KMS-11 (cell line): ENCODE measurements around the gene HIPK4.

Experiments used
- H2AFZ ChIP-seq: fragments of 200-600 bp; sonication (generic); 2 replicates; pipeline ENCODE4 v1.6.1; 2016; ENCODE audit warnings: antibody characterized with exemption, mixed run types, low read depth
- H3K27ac ChIP-seq: fragments of 200-600 bp; sonication (generic); 2 replicates; pipeline ENCODE4 v1.6.1; 2016; ENCODE audit warnings: mild to moderate bottlenecking, mixed run types
- H3K27me3 ChIP-seq: fragments of 200-600 bp; sonication (generic); 2 replicates; pipeline ENCODE4 v1.6.1; 2017; ENCODE audit warnings: mild to moderate bottlenecking, low read depth, mixed run types, moderate library complexity; ENCODE audit not compliant: insufficient read depth
- H3K36me3 ChIP-seq: fragments of 200-600 bp; sonication (generic); 2 replicates; pipeline ENCODE4 v1.6.1; 2017; ENCODE audit warnings: mild to moderate bottlenecking, mixed run types; ENCODE audit not compliant: insufficient read depth
- H3K4me1 ChIP-seq: fragments of 200-600 bp; sonication (generic); 2 replicates; pipeline ENCODE4 v1.6.1; 2016; ENCODE audit warnings: mild to moderate bottlenecking, low read depth, mixed run types; ENCODE audit not compliant: poor library complexity, severe bottlenecking
- H3K4me2 ChIP-seq: fragments of 200-600 bp; sonication (generic); 2 replicates; pipeline ENCODE4 v1.7.0; 2016; ENCODE audit warnings: mild to moderate bottlenecking, mixed run types
- H3K4me3 ChIP-seq: fragments of 200-600 bp; sonication (generic); IDR thresholded peaks from 2 replicates; pipeline ENCODE4 v1.6.1; 2017; ENCODE audit warnings: low read depth, low read length, mixed read lengths; ENCODE audit not compliant: insufficient read depth
- H3K79me2 ChIP-seq: fragments of 200-600 bp; sonication (generic); 2 replicates; pipeline ENCODE4 v1.6.1; 2016; ENCODE audit warnings: low read depth, mixed run types; ENCODE audit not compliant: insufficient read depth
- H3K9ac ChIP-seq: fragments of 200-600 bp; sonication (generic); 2 replicates; pipeline ENCODE4 v1.6.1; 2016; ENCODE audit warnings: mild to moderate bottlenecking, mixed run types
- H4K20me1 ChIP-seq: fragments of 200-600 bp; sonication (generic); 2 replicates; pipeline ENCODE4 v1.6.1; 2016; ENCODE audit warnings: mild to moderate bottlenecking, mixed run types; ENCODE audit not compliant: insufficient read depth
- TF ChIP-seq, protein P1 (sequence below): fragments of 200-600 bp; sonication (generic); conservative IDR thresholded peaks from 2 replicates; pipeline ENCODE4 v1.6.1; 2017; ENCODE audit warnings: low read depth, mild to moderate bottlenecking, antibody characterized with exemption, low read length, moderate library complexity, mixed read lengths

The HIPK4 gene

DNA sequence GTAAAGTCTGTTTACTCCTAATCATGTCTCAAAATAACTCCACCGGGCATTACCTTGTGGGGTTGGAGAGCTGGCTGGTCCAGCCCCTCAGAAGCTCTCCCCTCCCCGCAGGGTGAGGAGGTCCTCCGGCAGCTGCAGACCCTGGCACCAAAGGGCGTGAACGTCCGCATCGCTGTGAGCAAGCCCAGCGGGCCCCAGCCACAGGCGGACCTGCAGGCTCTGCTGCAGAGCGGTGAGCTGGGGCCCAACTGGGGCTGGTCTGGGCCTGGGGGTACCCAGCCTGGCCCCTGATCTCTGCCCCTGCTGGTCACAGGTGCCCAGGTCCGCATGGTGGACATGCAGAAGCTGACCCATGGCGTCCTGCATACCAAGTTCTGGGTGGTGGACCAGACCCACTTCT, 20.2 kb downstream of the HIPK4 start:
- Histone ChIP-seq H3K4me3 (no peak overlapping the region), H3K36me3 (no peaks in the 10 kb centered on the region), H3K4me1 (no peaks in the 10 kb centered on the region), H2AFZ (no peak overlapping the region), H3K27me3 (no peaks in the 10 kb centered on the region), H3K9ac (no peak overlapping the region), H3K79me2 (no peaks in the 10 kb centered on the region), H4K20me1 (no peaks in the 10 kb centered on the region), H3K4me2 (no peak overlapping the region), H3K27ac (no peak overlapping the region)
- TF ChIP-seq, protein P1, sequence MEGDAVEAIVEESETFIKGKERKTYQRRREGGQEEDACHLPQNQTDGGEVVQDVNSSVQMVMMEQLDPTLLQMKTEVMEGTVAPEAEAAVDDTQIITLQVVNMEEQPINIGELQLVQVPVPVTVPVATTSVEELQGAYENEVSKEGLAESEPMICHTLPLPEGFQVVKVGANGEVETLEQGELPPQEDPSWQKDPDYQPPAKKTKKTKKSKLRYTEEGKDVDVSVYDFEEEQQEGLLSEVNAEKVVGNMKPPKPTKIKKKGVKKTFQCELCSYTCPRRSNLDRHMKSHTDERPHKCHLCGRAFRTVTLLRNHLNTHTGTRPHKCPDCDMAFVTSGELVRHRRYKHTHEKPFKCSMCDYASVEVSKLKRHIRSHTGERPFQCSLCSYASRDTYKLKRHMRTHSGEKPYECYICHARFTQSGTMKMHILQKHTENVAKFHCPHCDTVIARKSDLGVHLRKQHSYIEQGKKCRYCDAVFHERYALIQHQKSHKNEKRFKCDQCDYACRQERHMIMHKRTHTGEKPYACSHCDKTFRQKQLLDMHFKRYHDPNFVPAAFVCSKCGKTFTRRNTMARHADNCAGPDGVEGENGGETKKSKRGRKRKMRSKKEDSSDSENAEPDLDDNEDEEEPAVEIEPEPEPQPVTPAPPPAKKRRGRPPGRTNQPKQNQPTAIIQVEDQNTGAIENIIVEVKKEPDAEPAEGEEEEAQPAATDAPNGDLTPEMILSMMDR: no peak

DNA sequence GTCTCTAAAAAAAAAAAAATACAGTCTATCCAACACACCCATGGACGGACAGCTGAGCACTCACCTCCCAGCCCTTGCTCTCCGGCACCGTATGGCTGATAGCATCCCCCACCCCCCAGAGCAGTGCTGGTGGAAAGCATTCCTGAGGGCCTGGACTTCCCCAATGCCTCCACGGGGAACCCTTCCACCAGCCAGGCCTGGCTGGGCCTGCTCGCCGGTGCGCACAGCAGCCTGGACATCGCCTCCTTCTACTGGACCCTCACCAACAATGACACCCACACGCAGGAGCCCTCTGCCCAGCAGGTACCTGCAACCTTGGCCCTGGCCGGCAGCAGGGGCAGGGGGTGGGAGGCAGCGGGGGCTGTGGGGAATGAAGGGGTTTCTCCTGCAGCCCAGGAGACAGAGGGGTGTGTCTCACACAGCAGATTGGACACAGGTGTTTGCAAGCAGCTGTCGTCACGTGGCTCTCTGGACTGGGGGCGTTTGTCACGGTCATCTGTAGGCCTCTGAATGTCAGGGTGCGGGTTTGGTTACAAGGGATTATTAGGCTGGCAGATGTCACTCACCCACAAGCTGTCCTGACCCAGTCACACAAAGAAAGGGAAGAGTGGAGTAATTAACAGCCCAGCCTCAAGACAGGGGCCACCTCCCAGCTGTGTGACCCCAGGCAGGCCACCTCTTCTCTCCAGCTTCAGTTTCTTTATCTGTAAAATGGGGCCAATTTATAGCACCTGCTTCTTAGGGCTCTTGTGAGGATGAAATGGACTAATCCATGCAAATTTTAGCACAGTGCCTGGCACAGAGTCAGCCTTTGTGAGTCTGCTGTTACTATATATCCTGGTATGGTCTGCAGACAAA, 22.2 kb downstream of the HIPK4 start:
- TF ChIP-seq, protein P1: no peak
- no peak overlapping the region for H3K9ac ChIP-seq
- H3K36me3 ChIP-seq: no peaks in the 10 kb centered on the region
- no peak overlapping the region for H2AFZ ChIP-seq
- no peak overlapping the region for H3K4me2 ChIP-seq
- H3K27ac ChIP-seq: no peak overlapping the region
- no peaks in the 10 kb centered on the region for H3K79me2 ChIP-seq
- H3K4me1 ChIP-seq: peaks cover 6% of the 10 kb centered on the region
- H4K20me1 ChIP-seq: no peaks in the 10 kb centered on the region
- H3K27me3 ChIP-seq: no peaks in the 10 kb centered on the region
- H3K4me3 ChIP-seq: no peak overlapping the region

DNA sequence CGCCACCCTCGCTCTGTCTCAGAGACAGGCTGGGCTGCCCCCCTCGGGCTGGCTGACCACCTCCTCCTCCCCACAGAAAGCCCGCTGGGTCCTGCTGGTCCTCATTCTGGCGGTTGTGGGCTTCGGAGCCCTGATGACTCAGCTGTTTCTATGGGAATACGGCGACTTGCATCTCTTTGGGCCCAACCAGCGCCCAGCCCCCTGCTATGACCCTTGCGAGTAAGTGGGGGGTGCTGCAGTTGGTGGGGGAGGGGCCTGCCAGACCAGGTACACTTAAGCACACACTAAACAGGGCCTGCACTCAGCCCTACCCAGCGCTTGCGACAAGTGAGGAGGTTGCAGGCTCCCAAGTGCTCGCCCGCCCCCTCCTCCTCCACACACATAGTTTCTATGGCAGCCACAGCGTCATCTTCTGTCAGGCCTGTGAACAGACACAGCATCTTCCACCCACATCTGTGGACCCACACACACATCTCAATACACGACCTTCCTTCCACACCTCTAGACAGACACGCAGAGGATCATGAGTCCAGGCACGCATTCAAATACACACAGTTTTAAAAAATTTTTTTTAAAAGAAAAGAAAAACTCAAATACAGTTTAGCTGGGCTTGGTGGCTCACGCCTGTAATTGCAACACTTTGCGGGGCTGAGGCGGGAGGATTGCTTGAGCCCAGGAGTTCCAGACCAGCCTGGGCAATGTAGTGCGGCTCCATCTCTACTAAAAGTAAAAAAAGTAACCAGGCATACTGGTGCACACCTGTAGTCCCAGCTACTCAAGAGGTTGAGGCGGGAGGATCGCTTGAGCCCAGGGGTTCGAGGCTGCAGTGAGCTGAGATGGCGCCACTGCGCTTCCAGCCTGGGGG, 23.1 kb downstream of the HIPK4 start:
- Histone ChIP-seq H2AFZ (no peak overlapping the region), H3K27me3 (no peaks in the 10 kb centered on the region), H4K20me1 (no peaks in the 10 kb centered on the region), H3K4me1 (peaks cover 6% of the 10 kb centered on the region), H3K4me3 (no peak overlapping the region), H3K79me2 (no peaks in the 10 kb centered on the region), H3K9ac (no peak overlapping the region), H3K4me2 (no peak overlapping the region), H3K27ac (no peak overlapping the region), H3K36me3 (no peaks in the 10 kb centered on the region)
- TF ChIP-seq, protein P1: no peak

DNA sequence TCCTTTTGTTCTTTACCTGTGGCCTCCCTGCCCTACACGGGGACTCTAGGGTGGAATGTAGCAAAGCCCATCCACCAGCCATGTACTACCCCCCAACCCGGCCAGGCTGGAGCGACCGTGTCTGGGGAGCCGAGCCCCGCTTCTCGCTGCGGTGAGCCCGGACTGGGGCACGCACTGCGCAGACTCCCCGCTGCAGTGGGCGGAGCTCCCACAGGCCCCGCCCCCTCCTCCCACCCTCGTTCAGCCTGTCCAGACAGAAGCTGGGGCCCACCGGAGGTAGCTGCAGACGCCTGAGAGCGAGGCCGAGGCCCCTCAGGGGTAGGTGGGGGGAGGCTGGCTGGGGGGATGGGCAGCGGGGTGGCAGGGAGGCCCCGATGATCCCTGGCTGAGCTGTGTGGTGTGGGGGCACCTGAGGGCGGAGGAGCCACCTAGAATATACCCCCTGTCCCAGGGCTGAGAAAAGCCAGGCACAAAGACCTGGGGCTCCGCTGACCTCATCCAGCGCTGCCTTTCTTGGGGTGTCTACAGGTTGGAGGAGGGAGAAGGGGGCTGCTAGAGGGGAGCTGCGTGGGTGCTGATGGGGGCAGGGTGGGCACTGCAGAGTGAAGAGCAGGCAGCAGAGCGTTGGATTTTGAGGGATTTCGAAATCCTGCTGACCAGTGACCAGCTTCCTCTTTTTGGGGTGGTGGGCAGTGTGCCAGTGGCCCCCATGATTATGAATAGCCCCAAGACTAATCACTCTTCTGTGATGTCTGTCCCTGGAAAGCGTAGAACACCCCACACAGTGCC, 24.2 kb downstream of the HIPK4 start:
- no peak overlapping the region for H3K4me3 ChIP-seq
- H3K36me3 ChIP-seq: no peaks in the 10 kb centered on the region
- H4K20me1 ChIP-seq: no peaks in the 10 kb centered on the region
- no peak overlapping the region for H3K9ac ChIP-seq
- no peak overlapping the region for H3K27ac ChIP-seq
- no peak overlapping the region for H3K4me2 ChIP-seq
- peaks cover 6% of the 10 kb centered on the region for H3K4me1 ChIP-seq
- no peaks in the 10 kb centered on the region for H3K79me2 ChIP-seq
- TF ChIP-seq, protein P1: no peak
- H2AFZ ChIP-seq: no peak overlapping the region
- no peaks in the 10 kb centered on the region for H3K27me3 ChIP-seq
